Measurements from ENCODE around the gene ABCA6.

DNA sequence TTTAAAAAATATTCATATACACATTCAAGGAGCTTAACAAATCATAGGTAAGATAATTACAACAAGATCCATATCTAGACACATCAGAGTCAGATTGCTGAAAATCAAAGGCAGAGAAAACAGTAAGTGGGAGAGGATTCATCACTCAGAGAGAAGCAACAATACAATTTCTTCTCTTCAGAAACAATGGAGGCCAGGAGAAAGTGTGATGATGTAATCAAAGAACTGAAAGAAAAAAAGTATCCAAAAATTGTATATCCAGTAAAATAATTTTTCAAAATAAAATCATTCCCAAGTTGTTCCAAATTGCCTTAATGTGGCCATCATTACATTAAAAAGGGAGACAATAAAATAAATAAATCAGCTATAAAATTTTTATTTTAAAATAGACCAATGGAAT is 17.7 kb upstream of the ABCA6 start:
- TF ChIP-seq, protein P1, sequence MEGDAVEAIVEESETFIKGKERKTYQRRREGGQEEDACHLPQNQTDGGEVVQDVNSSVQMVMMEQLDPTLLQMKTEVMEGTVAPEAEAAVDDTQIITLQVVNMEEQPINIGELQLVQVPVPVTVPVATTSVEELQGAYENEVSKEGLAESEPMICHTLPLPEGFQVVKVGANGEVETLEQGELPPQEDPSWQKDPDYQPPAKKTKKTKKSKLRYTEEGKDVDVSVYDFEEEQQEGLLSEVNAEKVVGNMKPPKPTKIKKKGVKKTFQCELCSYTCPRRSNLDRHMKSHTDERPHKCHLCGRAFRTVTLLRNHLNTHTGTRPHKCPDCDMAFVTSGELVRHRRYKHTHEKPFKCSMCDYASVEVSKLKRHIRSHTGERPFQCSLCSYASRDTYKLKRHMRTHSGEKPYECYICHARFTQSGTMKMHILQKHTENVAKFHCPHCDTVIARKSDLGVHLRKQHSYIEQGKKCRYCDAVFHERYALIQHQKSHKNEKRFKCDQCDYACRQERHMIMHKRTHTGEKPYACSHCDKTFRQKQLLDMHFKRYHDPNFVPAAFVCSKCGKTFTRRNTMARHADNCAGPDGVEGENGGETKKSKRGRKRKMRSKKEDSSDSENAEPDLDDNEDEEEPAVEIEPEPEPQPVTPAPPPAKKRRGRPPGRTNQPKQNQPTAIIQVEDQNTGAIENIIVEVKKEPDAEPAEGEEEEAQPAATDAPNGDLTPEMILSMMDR (optimal IDR thresholded peaks at IDR 0.05 in 1 of 3, IDR thresholded peaks at IDR 0.05 in 1 of 3, conservative IDR thresholded peaks at IDR 0.05 in 1 of 3; ENCODE audit: extremely low read depth in 1 of 3, insufficient read depth in 2 of 3, low read length in 3 of 3) = no peak
- no peak for TF ChIP-seq EZH2 (IDR thresholded peaks at IDR 0.05; ENCODE audit: low read length)

All from keratinocyte (primary cell).